ENCODE measurements around the gene SMIM35.
"Not testable (repeated sequence)": the region's sequence is repeated elsewhere in the genome, so short reads cannot be mapped to it uniquely, and the experiment has no call there.

SMIM35 gene

DNA sequence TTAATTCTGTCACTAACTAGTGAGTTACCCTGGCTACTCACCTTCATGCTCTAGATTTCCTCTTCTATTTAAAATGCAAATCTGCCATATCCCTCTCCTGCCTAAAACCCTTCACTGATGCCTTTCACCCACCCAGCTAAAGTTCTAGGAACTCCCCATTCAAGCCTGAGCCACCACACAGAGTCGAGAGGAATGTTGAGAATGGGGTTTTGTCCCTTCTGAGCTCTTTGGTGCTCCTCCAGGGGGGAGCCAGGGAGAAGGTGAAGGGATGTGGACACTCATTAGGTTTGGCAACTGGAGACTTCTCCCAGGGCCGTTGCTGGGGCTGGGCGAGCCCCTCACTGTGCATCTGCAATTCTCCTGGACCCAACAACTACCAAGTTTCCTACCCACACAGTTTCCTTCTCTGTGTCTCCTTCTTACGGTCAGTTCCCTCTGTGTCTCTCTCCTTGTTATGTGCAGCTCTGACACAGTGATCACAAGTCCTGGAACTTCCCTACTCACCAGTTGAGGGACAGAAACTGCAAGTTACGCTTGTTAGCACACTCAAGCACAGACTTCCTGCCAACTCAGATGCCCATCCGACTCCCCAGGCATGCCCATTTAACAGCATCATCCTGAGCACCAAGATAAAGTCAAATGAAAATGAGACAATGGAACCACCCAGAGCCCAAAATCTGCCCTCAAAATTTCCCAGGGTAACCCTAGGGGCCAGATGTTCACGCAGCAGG, 107.1 kb downstream of the SMIM35 start:
- DNase-seq (ENCODE audit: low read depth in 1 of 2, low spot score in 1 of 2): peak in 1 of 2 experiments; percentile 73
- H3K4me3 ChIP-seq (replicated peaks; ENCODE audit: insufficient read depth, low read length): no peak overlapping the region
- H3K27me3 ChIP-seq (ENCODE audit: insufficient read depth, poor library complexity, severe bottlenecking): no peaks in the 10 kb centered on the region
- peak overlapping the region; percentile 48 for H3K27ac ChIP-seq (replicated peaks)
- TF ChIP-seq SPI1 (IDR thresholded peaks at IDR 0.05; ENCODE audit: borderline replicate concordance, low read depth) (peak; percentile 39; the same call in 1 of the 2 replicates), GABPA (IDR thresholded peaks at IDR 0.05; ENCODE audit: low read depth) (no peak), POLR2AphosphoS5 (IDR thresholded peaks at IDR 0.05; ENCODE audit: low read depth) (no peak)
- TF ChIP-seq, protein P1, sequence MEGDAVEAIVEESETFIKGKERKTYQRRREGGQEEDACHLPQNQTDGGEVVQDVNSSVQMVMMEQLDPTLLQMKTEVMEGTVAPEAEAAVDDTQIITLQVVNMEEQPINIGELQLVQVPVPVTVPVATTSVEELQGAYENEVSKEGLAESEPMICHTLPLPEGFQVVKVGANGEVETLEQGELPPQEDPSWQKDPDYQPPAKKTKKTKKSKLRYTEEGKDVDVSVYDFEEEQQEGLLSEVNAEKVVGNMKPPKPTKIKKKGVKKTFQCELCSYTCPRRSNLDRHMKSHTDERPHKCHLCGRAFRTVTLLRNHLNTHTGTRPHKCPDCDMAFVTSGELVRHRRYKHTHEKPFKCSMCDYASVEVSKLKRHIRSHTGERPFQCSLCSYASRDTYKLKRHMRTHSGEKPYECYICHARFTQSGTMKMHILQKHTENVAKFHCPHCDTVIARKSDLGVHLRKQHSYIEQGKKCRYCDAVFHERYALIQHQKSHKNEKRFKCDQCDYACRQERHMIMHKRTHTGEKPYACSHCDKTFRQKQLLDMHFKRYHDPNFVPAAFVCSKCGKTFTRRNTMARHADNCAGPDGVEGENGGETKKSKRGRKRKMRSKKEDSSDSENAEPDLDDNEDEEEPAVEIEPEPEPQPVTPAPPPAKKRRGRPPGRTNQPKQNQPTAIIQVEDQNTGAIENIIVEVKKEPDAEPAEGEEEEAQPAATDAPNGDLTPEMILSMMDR (IDR thresholded peaks at IDR 0.05; ENCODE audit: insufficient read depth, low read length): no peak
- TF ChIP-seq, protein P2, sequence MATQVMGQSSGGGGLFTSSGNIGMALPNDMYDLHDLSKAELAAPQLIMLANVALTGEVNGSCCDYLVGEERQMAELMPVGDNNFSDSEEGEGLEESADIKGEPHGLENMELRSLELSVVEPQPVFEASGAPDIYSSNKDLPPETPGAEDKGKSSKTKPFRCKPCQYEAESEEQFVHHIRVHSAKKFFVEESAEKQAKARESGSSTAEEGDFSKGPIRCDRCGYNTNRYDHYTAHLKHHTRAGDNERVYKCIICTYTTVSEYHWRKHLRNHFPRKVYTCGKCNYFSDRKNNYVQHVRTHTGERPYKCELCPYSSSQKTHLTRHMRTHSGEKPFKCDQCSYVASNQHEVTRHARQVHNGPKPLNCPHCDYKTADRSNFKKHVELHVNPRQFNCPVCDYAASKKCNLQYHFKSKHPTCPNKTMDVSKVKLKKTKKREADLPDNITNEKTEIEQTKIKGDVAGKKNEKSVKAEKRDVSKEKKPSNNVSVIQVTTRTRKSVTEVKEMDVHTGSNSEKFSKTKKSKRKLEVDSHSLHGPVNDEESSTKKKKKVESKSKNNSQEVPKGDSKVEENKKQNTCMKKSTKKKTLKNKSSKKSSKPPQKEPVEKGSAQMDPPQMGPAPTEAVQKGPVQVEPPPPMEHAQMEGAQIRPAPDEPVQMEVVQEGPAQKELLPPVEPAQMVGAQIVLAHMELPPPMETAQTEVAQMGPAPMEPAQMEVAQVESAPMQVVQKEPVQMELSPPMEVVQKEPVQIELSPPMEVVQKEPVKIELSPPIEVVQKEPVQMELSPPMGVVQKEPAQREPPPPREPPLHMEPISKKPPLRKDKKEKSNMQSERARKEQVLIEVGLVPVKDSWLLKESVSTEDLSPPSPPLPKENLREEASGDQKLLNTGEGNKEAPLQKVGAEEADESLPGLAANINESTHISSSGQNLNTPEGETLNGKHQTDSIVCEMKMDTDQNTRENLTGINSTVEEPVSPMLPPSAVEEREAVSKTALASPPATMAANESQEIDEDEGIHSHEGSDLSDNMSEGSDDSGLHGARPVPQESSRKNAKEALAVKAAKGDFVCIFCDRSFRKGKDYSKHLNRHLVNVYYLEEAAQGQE (IDR thresholded peaks at IDR 0.05; ENCODE audit: insufficient replicate concordance, low read depth): no peak

DNA sequence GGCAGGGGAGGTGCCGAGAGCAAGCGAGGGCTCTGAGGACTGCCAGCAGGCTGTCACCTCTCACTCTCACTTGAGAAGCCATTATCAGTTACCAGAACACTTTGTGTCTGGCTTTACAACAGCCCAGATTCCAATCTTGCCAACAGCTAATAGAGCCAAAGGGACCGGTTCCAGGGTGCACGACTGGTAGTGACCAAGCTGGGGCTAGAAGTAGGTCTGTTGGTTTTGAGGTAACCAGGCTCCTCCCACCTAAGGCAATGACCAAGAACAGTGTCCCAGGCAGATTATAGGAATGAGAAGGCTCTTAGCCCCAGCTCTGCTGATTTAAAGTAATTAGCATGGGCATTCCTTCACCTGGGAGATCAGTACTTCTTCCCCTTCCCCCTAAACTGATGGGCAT, 107.8 kb downstream of the SMIM35 start:
- no peak for TF ChIP-seq POLR2AphosphoS5 (IDR thresholded peaks at IDR 0.05; ENCODE audit: low read depth)
- TF ChIP-seq, protein P1 (IDR thresholded peaks at IDR 0.05; ENCODE audit: insufficient read depth, low read length): no peak
- TF ChIP-seq GABPA (IDR thresholded peaks at IDR 0.05; ENCODE audit: low read depth): no peak
- TF ChIP-seq, protein P2 (IDR thresholded peaks at IDR 0.05; ENCODE audit: insufficient replicate concordance, low read depth): no peak
- no peak for DNase-seq (ENCODE audit: low read depth in 1 of 2, low spot score in 1 of 2)
- Histone ChIP-seq H3K27ac (replicated peaks) (no peak overlapping the region), H3K27me3 (ENCODE audit: insufficient read depth, poor library complexity, severe bottlenecking) (no peaks in the 10 kb centered on the region), H3K4me3 (replicated peaks; ENCODE audit: insufficient read depth, low read length) (no peak overlapping the region)

DNA sequence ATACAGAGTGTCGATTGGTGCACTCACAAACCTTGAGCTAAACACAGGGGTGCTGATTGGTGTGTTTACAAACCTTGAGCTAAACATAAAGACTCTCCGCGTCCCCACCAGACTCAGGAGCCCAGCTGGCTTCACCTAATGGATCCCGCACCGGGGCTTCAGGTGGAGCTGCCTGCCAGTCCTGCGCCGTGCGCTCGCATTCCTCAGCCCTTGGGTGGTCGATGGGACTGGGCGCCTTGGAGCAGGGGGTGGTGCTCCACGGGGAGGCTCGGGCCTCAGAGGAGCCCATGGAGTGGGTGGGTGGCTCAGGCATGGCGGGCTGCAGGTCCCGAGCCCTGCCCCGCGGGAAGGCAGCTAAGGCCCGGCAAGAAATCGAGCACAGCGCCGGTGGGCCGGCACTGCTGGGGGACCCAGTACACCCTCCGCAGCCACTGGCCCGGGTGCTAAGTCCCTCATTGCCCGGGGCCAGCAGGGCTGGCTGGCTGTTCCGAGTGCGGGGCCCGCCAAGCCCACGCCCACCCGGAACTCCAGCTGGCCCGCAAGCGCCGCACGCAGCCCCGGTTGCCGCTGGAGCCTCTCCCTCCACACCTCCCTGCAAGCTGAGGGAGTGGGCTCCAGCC, 108.4 kb downstream of the SMIM35 start:
- H3K27ac ChIP-seq (replicated peaks); H3K4me3 ChIP-seq (replicated peaks; ENCODE audit: insufficient read depth, low read length); H3K27me3 ChIP-seq (ENCODE audit: insufficient read depth, poor library complexity, severe bottlenecking); DNase-seq (ENCODE audit: low read depth in 1 of 2, low spot score in 1 of 2): not testable (repeated sequence)

DNA sequence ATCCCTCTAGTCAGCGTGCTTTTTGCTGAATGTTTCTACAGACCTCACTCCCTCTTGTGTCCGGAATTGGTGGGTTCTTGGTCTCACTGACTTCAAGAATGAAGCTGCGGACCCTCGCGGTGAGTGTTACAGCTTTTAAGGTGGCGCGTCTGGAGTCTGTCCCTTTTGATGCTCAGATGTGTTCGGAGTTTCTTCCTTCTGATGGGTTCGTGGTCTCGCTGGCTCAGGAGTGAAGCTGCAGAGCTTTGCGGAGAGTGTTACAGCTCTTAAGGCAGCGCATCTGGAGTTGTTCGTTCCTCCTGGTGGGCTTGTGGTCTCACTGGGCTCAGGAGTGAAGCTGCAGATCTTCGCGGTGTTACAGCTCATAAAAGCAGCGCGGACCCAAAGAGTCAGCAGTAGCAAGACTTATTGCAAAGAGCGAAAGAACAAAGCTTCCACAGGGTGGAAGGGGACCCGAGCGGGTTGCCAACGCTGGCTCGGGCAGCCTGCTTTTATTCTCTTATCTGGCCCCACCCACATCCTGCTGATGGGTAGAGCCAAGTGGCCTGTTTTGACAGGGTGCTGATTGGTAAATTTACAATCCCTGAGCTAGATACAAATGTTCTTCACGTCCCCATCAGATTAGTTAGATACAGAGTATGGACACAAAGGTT, 109.0 kb downstream of the SMIM35 start:
- not testable (repeated sequence) for DNase-seq (ENCODE audit: low read depth in 1 of 2, low spot score in 1 of 2); H3K27me3 ChIP-seq (ENCODE audit: insufficient read depth, poor library complexity, severe bottlenecking); H3K27ac ChIP-seq (replicated peaks); H3K4me3 ChIP-seq (replicated peaks; ENCODE audit: insufficient read depth, low read length)

Measured in HL-60 (cell line).